ENCODE data around the gene AGMAT.

The AGMAT gene

GRCh38 chr1:15574741-15575140, 10.1 kb downstream of the AGMAT start:
- H3K4me3 ChIP-seq (ENCODE audit: low read length), result no peak overlapping the region
- no peak overlapping the region for H3K4me2 ChIP-seq (ENCODE audit: low read depth, low read length)
- DNase-seq, result no peak
- no peak overlapping the region for H2AFZ ChIP-seq (ENCODE audit: low read length)
- TF ChIP-seq EZH2phosphoT487 (IDR thresholded peaks at IDR 0.05; ENCODE audit: low read length) (no peak), EZH2 (optimal IDR thresholded peaks at IDR 0.05; ENCODE audit: low read depth, low read length) (no peak)
- TF ChIP-seq, protein P1, sequence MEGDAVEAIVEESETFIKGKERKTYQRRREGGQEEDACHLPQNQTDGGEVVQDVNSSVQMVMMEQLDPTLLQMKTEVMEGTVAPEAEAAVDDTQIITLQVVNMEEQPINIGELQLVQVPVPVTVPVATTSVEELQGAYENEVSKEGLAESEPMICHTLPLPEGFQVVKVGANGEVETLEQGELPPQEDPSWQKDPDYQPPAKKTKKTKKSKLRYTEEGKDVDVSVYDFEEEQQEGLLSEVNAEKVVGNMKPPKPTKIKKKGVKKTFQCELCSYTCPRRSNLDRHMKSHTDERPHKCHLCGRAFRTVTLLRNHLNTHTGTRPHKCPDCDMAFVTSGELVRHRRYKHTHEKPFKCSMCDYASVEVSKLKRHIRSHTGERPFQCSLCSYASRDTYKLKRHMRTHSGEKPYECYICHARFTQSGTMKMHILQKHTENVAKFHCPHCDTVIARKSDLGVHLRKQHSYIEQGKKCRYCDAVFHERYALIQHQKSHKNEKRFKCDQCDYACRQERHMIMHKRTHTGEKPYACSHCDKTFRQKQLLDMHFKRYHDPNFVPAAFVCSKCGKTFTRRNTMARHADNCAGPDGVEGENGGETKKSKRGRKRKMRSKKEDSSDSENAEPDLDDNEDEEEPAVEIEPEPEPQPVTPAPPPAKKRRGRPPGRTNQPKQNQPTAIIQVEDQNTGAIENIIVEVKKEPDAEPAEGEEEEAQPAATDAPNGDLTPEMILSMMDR (IDR thresholded peaks at IDR 0.05; ENCODE audit: low read length), result no peak
- no peaks in the 10 kb centered on the region for H3K79me2 ChIP-seq (ENCODE audit: low read length)
- no peaks in the 10 kb centered on the region for H3K27me3 ChIP-seq (replicated peaks; ENCODE audit: insufficient read depth, low read length)
- H4K20me1 ChIP-seq (ENCODE audit: insufficient read depth, low read length), result no peaks in the 10 kb centered on the region
- no peaks in the 10 kb centered on the region for H3K36me3 ChIP-seq (replicated peaks; ENCODE audit: insufficient read depth, low read length)
- H3K9ac ChIP-seq (ENCODE audit: low read length), result no peak overlapping the region
- H3K4me1 ChIP-seq (ENCODE audit: low read length), result peaks cover 31% of the 10 kb centered on the region
- peaks cover 41% of the 10 kb centered on the region for H3F3A ChIP-seq (ENCODE audit: insufficient read depth, low read length)
- H3K27ac ChIP-seq (ENCODE audit: low read length), result no peak overlapping the region
- H3K9me3 ChIP-seq (replicated peaks; ENCODE audit: insufficient read depth, low read length), result no peaks in the 10 kb centered on the region
- H3K9me2 ChIP-seq (replicated peaks; ENCODE audit: insufficient read depth, low read length), result no peaks in the 10 kb centered on the region

GRCh38 chr1:15573477-15573876, 11.4 kb downstream of the AGMAT start:
- Histone ChIP-seq H3K27ac (ENCODE audit: low read length) (no peak overlapping the region), H3F3A (ENCODE audit: insufficient read depth, low read length) (peaks cover 29% of the 10 kb centered on the region), H2AFZ (ENCODE audit: low read length) (no peak overlapping the region), H3K4me1 (ENCODE audit: low read length) (peaks cover 22% of the 10 kb centered on the region), H4K20me1 (ENCODE audit: insufficient read depth, low read length) (no peaks in the 10 kb centered on the region), H3K9me2 (replicated peaks; ENCODE audit: insufficient read depth, low read length) (no peaks in the 10 kb centered on the region), H3K9ac (ENCODE audit: low read length) (no peak overlapping the region), H3K27me3 (replicated peaks; ENCODE audit: insufficient read depth, low read length) (no peaks in the 10 kb centered on the region), H3K79me2 (ENCODE audit: low read length) (no peaks in the 10 kb centered on the region), H3K36me3 (replicated peaks; ENCODE audit: insufficient read depth, low read length) (0 out of 2 replicates have a peak, but pooled peaks cover 4% of the 10 kb centered on the region), H3K4me3 (ENCODE audit: low read length) (no peak overlapping the region), H3K4me2 (ENCODE audit: low read depth, low read length) (no peak overlapping the region), H3K9me3 (replicated peaks; ENCODE audit: insufficient read depth, low read length) (no peaks in the 10 kb centered on the region)
- no peak for DNase-seq
- TF ChIP-seq, protein P1 (IDR thresholded peaks at IDR 0.05; ENCODE audit: low read length), result no peak
- no peak for TF ChIP-seq EZH2 (optimal IDR thresholded peaks at IDR 0.05; ENCODE audit: low read depth, low read length)
- TF ChIP-seq EZH2phosphoT487 (IDR thresholded peaks at IDR 0.05; ENCODE audit: low read length), result no peak

- H3K27ac ChIP-seq (ENCODE audit: low read length), result peak overlapping the region; percentile 97
- no peaks in the 10 kb centered on the region for H3K9me3 ChIP-seq (replicated peaks; ENCODE audit: insufficient read depth, low read length)
Measured at GRCh38 chr1:15571266-15571665, 13.6 kb downstream of the AGMAT start.

More at GRCh38 chr1:15571266-15571665, 13.6 kb downstream of the AGMAT start:
- Histone ChIP-seq H3K4me2 (ENCODE audit: low read depth, low read length) (peak overlapping the region; percentile 74), H3F3A (ENCODE audit: insufficient read depth, low read length) (peaks cover 29% of the 10 kb centered on the region), H3K4me1 (ENCODE audit: low read length) (peaks cover 14% of the 10 kb centered on the region), H4K20me1 (ENCODE audit: insufficient read depth, low read length) (no peaks in the 10 kb centered on the region), H3K9ac (ENCODE audit: low read length) (peak overlapping the region; percentile 68), H3K9me2 (replicated peaks; ENCODE audit: insufficient read depth, low read length) (no peaks in the 10 kb centered on the region), H2AFZ (ENCODE audit: low read length) (peak overlapping the region; percentile 41), H3K27me3 (replicated peaks; ENCODE audit: insufficient read depth, low read length) (no peaks in the 10 kb centered on the region), H3K36me3 (replicated peaks; ENCODE audit: insufficient read depth, low read length) (0 out of 2 replicates have a peak, but pooled peaks cover 7% of the 10 kb centered on the region), H3K79me2 (ENCODE audit: low read length) (no peaks in the 10 kb centered on the region), H3K4me3 (ENCODE audit: low read length) (peak overlapping the region; percentile 24; the same call in 1 of the 2 replicates)
- DNase-seq, result peak; percentile 12
- TF ChIP-seq, protein P1 (IDR thresholded peaks at IDR 0.05; ENCODE audit: low read length), result no peak
- TF ChIP-seq EZH2phosphoT487 (IDR thresholded peaks at IDR 0.05; ENCODE audit: low read length) (no peak), EZH2 (optimal IDR thresholded peaks at IDR 0.05; ENCODE audit: low read depth, low read length) (no peak)

Data from MM.1S (cell line).